Heart left ventricle (tissue), 16 donors: Measurements from ENCODE around the gene ATXN1. TPM values are rescaled to one million over a fixed set of nuclear protein-coding genes. Genes with fewer than 3 reads are reported as not detected.
A peak's percentile ranks its signal among the peaks of the same experiment; 100 is the strongest.
"Not testable (repeated sequence)": the region's sequence is repeated elsewhere in the genome, so short reads cannot be mapped to it uniquely, and the experiment has no call there.

ENCODE experiments used
- ATAC-seq, 4 donors: fragments of 200-7000 bp; cut with Tn5 transposase; one replicate each; pipeline ENCODE4 v1.9.1; 2020 to 2022; ENCODE audit warnings: moderate library complexity in 4 of 4, mild to moderate bottlenecking in 3 of 4, moderate number of reproducible peaks in 1 of 4
- DNase-seq, 5 donors: peaks; one replicate each; pipeline ENCODE4 v3.0.0-alpha.2; 2020
- H3K27ac ChIP-seq, 12 donors: fragments of 200-600 bp; sonication (generic) in 4 of 12; one replicate each; pipeline versions ENCODE4 v1.5.0 to v1.8.0; 2016 to 2022; ENCODE audit warnings: mild to moderate bottlenecking in 2 of 12
- H3K27me3 ChIP-seq, 9 donors: fragments of 200-600 bp; sonication (generic) in 2 of 9; one replicate each; pipeline versions ENCODE4 v1.5.1 to v1.8.0; 2016 to 2022; ENCODE audit warnings: mild to moderate bottlenecking in 3 of 9
- H3K36me3 ChIP-seq, 9 donors: fragments of 200-600 bp; sonication (generic) in 2 of 9; one replicate each; pipeline versions ENCODE4 v1.5.0 to v1.8.0; 2018 to 2022; ENCODE audit warnings: mild to moderate bottlenecking in 2 of 9
- H3K4me1 ChIP-seq, 12 donors: fragments of 200-600 bp; sonication (generic) in 4 of 12; one replicate each; pipeline versions ENCODE4 v1.5.0 to v1.8.0; 2016 to 2022; ENCODE audit warnings: mild to moderate bottlenecking in 3 of 12
- H3K4me3 ChIP-seq, 12 donors: fragments of 200-600 bp; sonication (generic) in 4 of 12; one replicate each; pipeline versions ENCODE4 v1.5.0 to v1.8.0; 2017 to 2022; ENCODE audit warnings: mild to moderate bottlenecking in 9 of 12, moderate library complexity in 4 of 12
- H3K9me3 ChIP-seq, 12 donors: fragments of 200-600 bp; sonication (generic) in 4 of 12; one replicate each; pipeline versions ENCODE4 v1.5.0 to v1.8.0; 2016 to 2022; ENCODE audit warnings: mild to moderate bottlenecking in 1 of 12
- CTCF ChIP-seq, 12 donors: fragments of 200-600 bp; sonication (generic) in 4 of 12; IDR thresholded peaks; one replicate each; pipeline versions ENCODE4 v1.5.0 to v1.8.0; 2018 to 2022; ENCODE audit warnings: antibody characterized with exemption in 12 of 12, mild to moderate bottlenecking in 5 of 12
- POLR2A ChIP-seq, 2 donors: fragments of 450-650 bp; IDR thresholded peaks; one replicate each; pipeline ENCODE4 v1.6.1; 2017; ENCODE audit warnings: antibody characterized with exemption in 2 of 2, mild to moderate bottlenecking in 2 of 2, moderate library complexity in 2 of 2
- WGBS, 4 donors: extraction: QIAGEN DNeasy Blood & Tissue Kit in 2 of 4; methylation state at CpG; one replicate each; pipeline versions ENCODE4 v1.1.5 to v1.1.7; 2013 to 2018; 5-methylcytosine and 5-hydroxymethylcytosine counted together
- intact Hi-C, 10 donors: fragments of 100-400 bp; cut with DNase I; formaldehyde crosslinking; loops; one replicate each; pipeline versions ENCODE4 v1.11.1 to v1.14.2; 2022
- polyA plus RNA-seq, 2 donors: library from polyadenylated mRNA; stranded (reverse); fragments of 200-250 nt; gene quantifications; one replicate each; pipeline ENCODE4 v1.2.3, GENCODE V29; 2013
- total RNA-seq, 9 donors: library from RNA; depleted of rRNA in 2 of 9; stranded (reverse); fragments of >200 nt in 2 of 9; fragmentation: NEBNext Ultra II Directional in 3 of 9; extraction: Animal tissue kit (Norgen Biotek cat#: 25700) in 3 of 9; gene quantifications; one replicate each; pipeline versions ENCODE4 v1.1.0 to v1.2.4, GENCODE V29; 2016 to 2023
- donor health status: ischemic (EF 13 %, LVEDD 7.1; RV severe dilation, severe dysfunction).
- donor health status: healthy with polysubstance abuse.
- donor health status: DM: no; HTN: yes; CAD: no.
- donor health status: DM: no; HTN: no; CAD: no.
- donor health status: ischemic (EF 25% LVEDD 6.9; RV normal size, moderate dysfunction).
- donor health status: ischemic (EF 25% LVEDD 5.7; RV mildly dilated, moderate dysfunction).
- donor health status: healthy.
- donor health status: DM: yes; HTN: yes; CAD: no.
- donor health status: ischemic (EF 35%, LVEDD 5.7; RV mildly dilated, moderate dysfunction).
- donor health status: nonischemic (EF 11% LVEDD 7.7; RV severe dilation, severe dysfunction).
- donor health status: DM: yes; HTN: yes; CAD: no.
- donor health status: PGD.
- donor health status: ischemic (EF 29% LVEDD 5.4; RV normal size, mild dysfunction).
- donor health status: nonischemic (EF 23%, LVEDD 6.1; RV moderate dilation, normal function).

Gene ATXN1
- total and polyA plus RNA-seq, 11 donors: 8.7 to 51.8 (median 36.0) TPM

- Histone ChIP-seq H3K4me1 (peaks cover 0 to 19% (median 5%) of the 10 kb centered on the region in 12 donors), H3K27me3 (no peaks in the 10 kb centered on the region), H3K4me3 (no peak overlapping the region), H3K27ac (no peak overlapping the region), H3K36me3 (peaks cover 0 to 21% (median 0%) of the 10 kb centered on the region in 9 donors), H3K9me3 (no peaks in the 10 kb centered on the region)
- DNase-seq (no peak), ATAC-seq (no peak)
- no peak for TF ChIP-seq POLR2A (IDR thresholded peaks at IDR 0.05)
- TF ChIP-seq CTCF (IDR thresholded peaks at IDR 0.05): no peak
- WGBS, 4 donors: 62 to 64% (median 63%) methylated on average over 1 of the region's 1 CpG
- intact Hi-C loops: loop anchor here in 2 of 10 donors (10.0 kb wide), 1 partner anchor 47 kb away; no protein-coding TSS in a partner anchor
Observed at GRCh38 chr6:16272201-16272600, 489.1 kb downstream of the ATXN1 start.

GRCh38 chr6:16271428-16271827 is 489.8 kb downstream of the ATXN1 start:
- WGBS, 4 donors: 96 to 98% (median 97%) methylated on average over 5 of the region's 5 CpGs
- no peak overlapping the region for H3K4me3 ChIP-seq
- no peak for TF ChIP-seq CTCF (IDR thresholded peaks at IDR 0.05)
- TF ChIP-seq POLR2A (IDR thresholded peaks at IDR 0.05): no peak
- ATAC-seq (no peak), DNase-seq (no peak)
- intact Hi-C loops: loop anchor here in 2 of 10 donors (10.0 kb wide), 1 partner anchor 47 kb away; no protein-coding TSS in a partner anchor
- H3K36me3 ChIP-seq: peaks cover 0 to 25% (median 0%) of the 10 kb centered on the region in 9 donors
- H3K27me3 ChIP-seq: no peaks in the 10 kb centered on the region
- H3K27ac ChIP-seq: no peak overlapping the region
- H3K9me3 ChIP-seq: no peaks in the 10 kb centered on the region
- H3K4me1 ChIP-seq: peaks cover 0 to 13% (median 2%) of the 10 kb centered on the region in 12 donors

- DNase-seq (no peak), ATAC-seq (peak in 1 of 4 donors; percentile 31)
- Histone ChIP-seq H3K4me3 (no peak overlapping the region), H3K27me3 (no peaks in the 10 kb centered on the region), H3K4me1 (peaks cover 0 to 14% (median under 1%) of the 10 kb centered on the region in 12 donors), H3K27ac (no peak overlapping the region), H3K36me3 (peaks cover 0 to 17% (median 0%) of the 10 kb centered on the region in 9 donors), H3K9me3 (no peaks in the 10 kb centered on the region)
- no peak for TF ChIP-seq POLR2A (IDR thresholded peaks at IDR 0.05)
- TF ChIP-seq CTCF (IDR thresholded peaks at IDR 0.05): no peak
- 70 to 79% (median 75%) methylated on average over 5 of the region's 5 CpGs for WGBS, 4 donors
- intact Hi-C loops: loop anchor here in 2 of 10 donors (10.0 kb wide), 1 partner anchor 45 kb away; no protein-coding TSS in a partner anchor
Observed at GRCh38 chr6:16270178-16270794, 491.0 kb downstream of the ATXN1 start.

- not testable (repeated sequence) for ATAC-seq, H3K27ac ChIP-seq, H3K4me3 ChIP-seq, H3K9me3 ChIP-seq, H3K27me3 ChIP-seq, DNase-seq, H3K36me3 ChIP-seq
- WGBS, 4 donors: 85 to 96% (median 91%) methylated on average over 7 of the region's 7 CpGs
- intact Hi-C loops: loop anchor here in 2 of 10 donors (10.0 kb wide), 1 partner anchor 45 kb away; no protein-coding TSS in a partner anchor
- peaks cover 0 to 19% (median 2%) of the 10 kb centered on the region in 12 donors for H3K4me1 ChIP-seq
Observed at GRCh38 chr6:16269442-16270070, 491.7 kb downstream of the ATXN1 start.
